Measurements from ENCODE around the gene DCC. TPM values are rescaled to one million over a fixed set of nuclear protein-coding genes. Genes with fewer than 3 reads are reported as not detected.

Gene DCC
- total RNA-seq, 2 donors from 2014 or later, result not detected

GRCh38 chr18:53527365-53527764, 1187.4 kb downstream of the DCC start:
- H3K36me3 Mint-ChIP-seq (ENCODE audit: low read depth), result no peaks in the 10 kb centered on the region
- no peak for ATAC-seq (replicated peaks)
- H3K27ac Mint-ChIP-seq, result no peak overlapping the region
- H3K27me3 Mint-ChIP-seq, result no peaks in the 10 kb centered on the region
- H3K4me1 Mint-ChIP-seq, result no peaks in the 10 kb centered on the region
- H3K9me3 Mint-ChIP-seq, result no peaks in the 10 kb centered on the region
- no peak overlapping the region for H3K4me3 Mint-ChIP-seq

DNA sequence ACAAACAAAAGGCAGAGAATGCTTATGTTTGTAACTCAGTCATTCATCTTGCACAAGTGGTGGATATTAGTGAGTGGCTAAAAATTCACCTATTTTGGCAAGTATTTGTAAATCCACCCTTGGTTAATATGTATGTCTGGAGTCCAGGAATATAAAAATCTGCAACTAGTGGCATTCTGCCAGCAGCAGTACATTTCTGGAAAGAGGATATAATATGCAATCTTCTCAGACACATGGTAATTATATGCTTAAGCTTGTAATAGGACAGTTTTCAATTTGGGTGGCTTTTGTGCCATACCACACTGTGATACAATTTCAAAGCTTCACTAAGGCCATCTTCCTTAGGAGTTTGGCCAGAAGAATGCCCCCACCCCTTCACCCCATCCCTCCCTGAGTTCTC, 1191.2 kb downstream of the DCC start:
- ATAC-seq (replicated peaks), result no peak
- H3K36me3 Mint-ChIP-seq (ENCODE audit: low read depth), result no peaks in the 10 kb centered on the region

GRCh38 chr18:53531896-53532295, 1191.9 kb downstream of the DCC start:
- no peaks in the 10 kb centered on the region for H3K27me3 Mint-ChIP-seq
- H3K36me3 Mint-ChIP-seq (ENCODE audit: low read depth), result no peaks in the 10 kb centered on the region
- H3K4me1 Mint-ChIP-seq, result no peaks in the 10 kb centered on the region
- no peaks in the 10 kb centered on the region for H3K9me3 Mint-ChIP-seq
- H3K4me3 Mint-ChIP-seq, result no peak overlapping the region
- no peak overlapping the region for H3K27ac Mint-ChIP-seq
- no peak for ATAC-seq (replicated peaks)

More for the DNA sequence above, 1191.2 kb downstream of the DCC start:
- Mint-ChIP-seq H3K27ac (no peak overlapping the region), H3K4me3 (no peak overlapping the region), H3K4me1 (no peaks in the 10 kb centered on the region), H3K27me3 (no peaks in the 10 kb centered on the region), H3K9me3 (no peaks in the 10 kb centered on the region)

DNA sequence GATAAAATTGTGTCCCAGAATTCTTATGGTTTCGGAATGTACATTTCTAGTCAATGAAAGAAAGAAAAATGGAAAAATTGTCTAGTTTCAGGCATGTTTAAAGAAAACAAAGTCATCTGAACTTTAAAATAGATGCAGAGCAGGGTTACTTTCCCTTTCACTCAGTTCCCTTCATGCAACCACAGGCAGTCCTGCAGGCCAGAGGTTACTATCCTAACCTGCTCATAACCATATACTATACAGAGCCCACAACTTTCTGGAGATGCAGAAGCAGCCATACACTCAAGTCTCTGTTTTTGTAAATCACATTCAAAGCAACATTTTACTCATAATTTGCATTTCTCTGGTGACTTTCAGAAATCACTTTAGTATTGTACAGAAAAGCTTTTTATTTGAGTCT, 1194.2 kb downstream of the DCC start:
- Mint-ChIP-seq H3K36me3 (ENCODE audit: low read depth) (no peaks in the 10 kb centered on the region), H3K4me1 (no peaks in the 10 kb centered on the region), H3K27ac (no peak overlapping the region), H3K27me3 (no peaks in the 10 kb centered on the region), H3K9me3 (no peaks in the 10 kb centered on the region), H3K4me3 (no peak overlapping the region)
- ATAC-seq (replicated peaks), result no peak

DNA sequence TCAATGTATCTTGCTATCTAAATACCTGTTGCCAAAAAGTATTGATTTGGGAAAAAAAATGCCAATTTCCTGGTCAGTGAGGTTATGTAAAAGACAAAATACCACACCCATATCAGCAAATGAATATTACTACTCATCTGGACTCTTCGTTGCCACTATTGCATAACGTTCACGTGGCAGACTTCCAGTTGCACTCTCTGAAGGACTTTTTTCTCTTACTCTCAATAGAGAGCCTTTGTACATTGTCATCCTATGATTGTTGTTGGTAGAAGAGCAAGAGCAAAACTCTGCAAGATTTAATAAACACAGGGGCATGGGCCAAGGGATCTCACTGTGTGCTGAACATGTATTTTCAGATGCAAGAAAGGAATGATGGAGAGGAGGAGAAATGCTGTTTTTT, 1194.7 kb downstream of the DCC start:
- H3K4me3 Mint-ChIP-seq, result no peak overlapping the region
- no peak for ATAC-seq (replicated peaks)
- H3K9me3 Mint-ChIP-seq, result no peaks in the 10 kb centered on the region
- no peak overlapping the region for H3K27ac Mint-ChIP-seq
- H3K27me3 Mint-ChIP-seq, result no peaks in the 10 kb centered on the region
- no peaks in the 10 kb centered on the region for H3K4me1 Mint-ChIP-seq
- H3K36me3 Mint-ChIP-seq (ENCODE audit: low read depth), result no peaks in the 10 kb centered on the region

DNA sequence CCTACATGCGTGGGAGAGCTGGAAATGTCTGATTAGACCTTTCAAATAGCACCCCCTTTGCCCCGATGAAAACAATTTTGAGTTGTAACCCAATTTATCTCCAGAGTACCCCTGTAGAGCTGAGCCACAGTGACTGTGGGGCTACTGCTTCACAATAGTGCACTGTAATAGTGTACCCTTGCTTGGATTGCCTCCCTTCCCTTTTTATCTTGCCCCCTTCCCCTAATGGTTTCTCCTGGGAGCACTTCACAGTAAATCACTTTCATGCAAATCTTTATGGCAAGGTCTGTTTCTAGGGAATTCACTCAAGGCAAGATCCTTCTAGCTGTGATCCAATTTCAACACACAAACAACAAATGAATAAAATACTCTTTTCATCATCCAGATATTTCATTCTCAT, 1196.9 kb downstream of the DCC start:
- Mint-ChIP-seq H3K36me3 (ENCODE audit: low read depth) (no peaks in the 10 kb centered on the region), H3K4me3 (no peak overlapping the region), H3K4me1 (no peaks in the 10 kb centered on the region), H3K9me3 (no peaks in the 10 kb centered on the region), H3K27me3 (no peaks in the 10 kb centered on the region), H3K27ac (no peak overlapping the region)
- ATAC-seq (replicated peaks), result no peak

DNA sequence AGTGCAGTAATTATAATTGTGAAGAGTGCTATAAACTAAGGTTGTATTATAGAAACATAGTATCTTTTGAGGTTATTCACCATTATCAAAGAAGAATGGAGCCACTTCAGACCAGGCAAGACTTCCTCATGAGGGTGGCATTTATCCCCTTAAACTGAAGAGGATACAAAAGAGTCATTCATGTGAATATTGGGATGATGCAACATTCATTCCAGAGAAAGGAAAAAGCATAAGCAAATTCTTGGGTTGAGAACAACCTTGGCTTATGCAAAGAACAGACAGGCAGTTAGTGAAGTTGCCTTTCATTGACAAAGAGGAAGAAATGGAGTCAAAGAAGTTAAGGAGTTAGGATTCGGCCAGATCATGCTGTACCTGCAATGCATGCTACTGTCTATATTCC, 1201.9 kb downstream of the DCC start:
- Mint-ChIP-seq H3K27me3 (no peaks in the 10 kb centered on the region), H3K4me1 (no peaks in the 10 kb centered on the region), H3K9me3 (no peaks in the 10 kb centered on the region), H3K36me3 (ENCODE audit: low read depth) (no peaks in the 10 kb centered on the region), H3K27ac (no peak overlapping the region), H3K4me3 (no peak overlapping the region)
- ATAC-seq (replicated peaks), result no peak

DNA sequence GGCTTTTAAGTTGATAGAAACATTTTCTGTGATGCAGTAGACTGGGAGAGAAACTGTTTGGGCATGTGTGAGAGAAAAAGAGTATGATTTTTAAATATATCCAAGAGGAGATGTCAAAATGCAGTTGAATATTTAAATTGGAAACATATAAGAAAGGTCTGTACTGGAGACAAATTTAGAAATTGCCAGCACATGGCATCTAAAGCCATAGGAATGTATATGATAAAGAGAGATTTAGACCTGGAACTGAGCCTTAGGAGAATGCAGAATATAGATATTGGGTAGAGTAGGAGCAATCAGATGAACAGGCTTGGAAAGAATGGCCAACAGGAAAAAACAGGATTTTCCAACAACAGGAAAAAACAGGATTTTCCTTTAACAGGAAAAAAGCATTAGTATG, 1203.7 kb downstream of the DCC start:
- H3K27ac Mint-ChIP-seq, result no peak overlapping the region
- H3K4me3 Mint-ChIP-seq, result no peak overlapping the region

GRCh38 chr18:53544917-53545316, 1204.9 kb downstream of the DCC start:
- H3K4me3 Mint-ChIP-seq, result no peak overlapping the region
- no peaks in the 10 kb centered on the region for H3K4me1 Mint-ChIP-seq
- no peaks in the 10 kb centered on the region for H3K9me3 Mint-ChIP-seq
- no peak overlapping the region for H3K27ac Mint-ChIP-seq
- no peaks in the 10 kb centered on the region for H3K27me3 Mint-ChIP-seq
- no peak for ATAC-seq (replicated peaks)
- H3K36me3 Mint-ChIP-seq (ENCODE audit: low read depth), result no peaks in the 10 kb centered on the region

More for the DNA sequence above, 1203.7 kb downstream of the DCC start:
- Mint-ChIP-seq H3K4me1 (no peaks in the 10 kb centered on the region), H3K27me3 (no peaks in the 10 kb centered on the region), H3K36me3 (ENCODE audit: low read depth) (no peaks in the 10 kb centered on the region), H3K9me3 (no peaks in the 10 kb centered on the region)
- ATAC-seq (replicated peaks), result no peak

DNA sequence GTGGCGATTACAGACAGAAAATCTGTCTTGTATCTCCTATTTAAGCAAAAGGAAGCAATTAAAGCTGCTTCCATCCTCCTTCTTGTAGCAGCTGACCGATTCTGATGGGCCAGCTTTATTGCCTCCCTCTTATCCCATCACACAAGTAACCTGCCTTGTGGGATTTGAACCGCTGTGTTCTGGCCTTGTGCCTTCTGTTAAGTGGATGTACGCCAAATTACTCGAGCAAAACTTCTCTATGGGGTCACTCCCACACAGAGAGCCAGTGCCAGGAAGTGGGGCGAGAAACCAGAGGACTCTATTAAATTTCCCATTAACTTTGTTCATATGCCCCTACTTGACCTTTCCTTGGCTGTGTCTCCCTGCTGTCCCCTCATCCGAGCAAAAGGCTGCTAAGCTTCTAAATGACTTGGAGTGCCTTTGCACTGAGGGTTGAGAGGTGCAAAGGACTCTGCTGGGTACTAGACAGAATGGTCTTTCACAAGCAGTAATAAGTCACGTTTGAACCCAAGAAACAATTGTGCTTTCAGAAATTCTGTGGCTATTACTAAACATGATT, 1212.0 kb downstream of the DCC start:
- no peak overlapping the region for H3K4me3 Mint-ChIP-seq
- no peaks in the 10 kb centered on the region for H3K9me3 Mint-ChIP-seq
- H3K4me1 Mint-ChIP-seq, result no peaks in the 10 kb centered on the region
- H3K27me3 Mint-ChIP-seq, result no peaks in the 10 kb centered on the region
- no peak for ATAC-seq (replicated peaks)
- no peak overlapping the region for H3K27ac Mint-ChIP-seq
- no peaks in the 10 kb centered on the region for H3K36me3 Mint-ChIP-seq (ENCODE audit: low read depth)

DNA sequence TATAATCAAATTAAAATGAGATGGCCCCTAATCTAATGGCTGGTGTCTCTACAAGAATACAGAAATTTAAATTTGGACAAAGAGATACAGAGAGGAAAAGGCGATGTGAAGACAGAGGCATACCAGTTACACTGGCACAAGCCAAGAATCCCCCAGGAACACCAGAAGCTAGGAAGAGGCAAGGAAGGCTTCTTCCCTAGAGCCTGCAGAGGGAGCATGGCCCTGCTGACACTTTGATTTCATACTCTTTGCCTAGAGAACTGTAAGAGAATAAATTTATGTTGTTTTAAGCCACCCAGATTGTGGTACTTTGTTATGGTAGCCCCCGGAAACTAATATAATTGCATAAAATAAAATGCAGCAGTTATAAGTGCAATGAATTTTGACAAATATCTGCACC, 1213.0 kb downstream of the DCC start:
- Mint-ChIP-seq H3K4me3 (no peak overlapping the region), H3K9me3 (no peaks in the 10 kb centered on the region), H3K36me3 (ENCODE audit: low read depth) (no peaks in the 10 kb centered on the region), H3K4me1 (no peaks in the 10 kb centered on the region), H3K27me3 (no peaks in the 10 kb centered on the region), H3K27ac (no peak overlapping the region)
- no peak for ATAC-seq (replicated peaks)

- Mint-ChIP-seq H3K27me3 (no peaks in the 10 kb centered on the region), H3K4me3 (no peak overlapping the region), H3K36me3 (ENCODE audit: low read depth) (no peaks in the 10 kb centered on the region), H3K4me1 (no peaks in the 10 kb centered on the region), H3K9me3 (no peaks in the 10 kb centered on the region), H3K27ac (no peak overlapping the region)
- no peak for ATAC-seq (replicated peaks)
Measured at GRCh38 chr18:53556450-53556849, 1216.5 kb downstream of the DCC start.

- no peak overlapping the region for H3K4me3 Mint-ChIP-seq
- no peaks in the 10 kb centered on the region for H3K27me3 Mint-ChIP-seq
- no peaks in the 10 kb centered on the region for H3K4me1 Mint-ChIP-seq
- no peak overlapping the region for H3K27ac Mint-ChIP-seq
- no peaks in the 10 kb centered on the region for H3K36me3 Mint-ChIP-seq (ENCODE audit: low read depth)
- H3K9me3 Mint-ChIP-seq, result no peaks in the 10 kb centered on the region
- no peak for ATAC-seq (replicated peaks)
Measured at GRCh38 chr18:53560546-53560945, 1220.5 kb downstream of the DCC start.

DNA sequence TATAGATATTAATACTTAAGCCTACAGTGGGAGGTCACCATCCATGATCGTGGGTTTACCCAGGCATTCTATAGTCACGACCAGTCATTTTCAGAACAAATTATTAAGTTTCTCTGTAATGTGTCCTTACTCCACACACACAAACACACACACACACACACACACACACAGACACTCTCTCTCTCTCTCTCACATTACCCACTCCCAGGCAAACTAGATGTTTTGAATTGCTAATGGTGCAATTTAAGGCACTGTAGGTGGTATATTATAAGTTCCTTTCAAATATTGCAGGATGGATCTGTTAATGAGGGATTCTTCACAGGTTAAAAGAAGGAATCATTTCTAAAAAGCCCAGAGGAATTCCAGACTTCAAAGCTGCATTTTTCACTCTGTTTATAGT, 1226.6 kb downstream of the DCC start:
- no peaks in the 10 kb centered on the region for H3K9me3 Mint-ChIP-seq

DNA sequence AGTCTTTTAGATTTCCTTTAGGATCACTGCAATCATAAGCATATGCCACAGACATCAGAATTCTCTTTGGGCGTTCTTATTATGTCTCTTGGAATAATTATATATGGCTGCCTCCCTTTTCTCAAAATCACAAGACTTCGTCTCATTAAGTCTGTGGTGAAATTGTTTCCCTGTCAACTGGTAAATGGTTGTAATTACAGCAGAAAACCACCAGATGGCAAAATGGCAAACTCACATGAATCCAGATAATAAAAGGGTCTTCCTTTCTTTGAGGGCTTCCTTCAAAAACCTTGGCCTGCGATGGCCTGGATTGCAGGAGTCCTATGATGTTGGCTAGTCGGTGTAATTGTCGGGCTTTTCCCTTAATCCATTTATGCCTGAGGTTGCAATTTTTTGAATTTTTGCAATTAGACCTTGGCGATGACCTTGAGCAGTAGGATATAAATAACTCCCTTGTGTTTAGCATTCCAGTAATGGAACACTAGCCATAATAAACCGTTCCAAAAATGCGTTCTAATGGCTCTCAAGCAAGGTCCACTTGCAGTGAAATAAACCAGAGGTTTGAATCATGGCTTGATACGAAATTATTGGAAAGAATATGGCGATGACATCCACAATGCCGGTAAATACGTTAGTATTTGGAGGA, 1228.1 kb downstream of the DCC start:
- H3K36me3 Mint-ChIP-seq (ENCODE audit: low read depth), result no peaks in the 10 kb centered on the region
- H3K27me3 Mint-ChIP-seq, result no peaks in the 10 kb centered on the region
- no peak overlapping the region for H3K4me3 Mint-ChIP-seq
- no peaks in the 10 kb centered on the region for H3K4me1 Mint-ChIP-seq
- H3K9me3 Mint-ChIP-seq, result no peaks in the 10 kb centered on the region
- H3K27ac Mint-ChIP-seq, result no peak overlapping the region
- no peak for ATAC-seq (replicated peaks)

More for the DNA sequence above, 1226.6 kb downstream of the DCC start:
- ATAC-seq (replicated peaks), result no peak
- Mint-ChIP-seq H3K4me3 (no peak overlapping the region), H3K36me3 (ENCODE audit: low read depth) (no peaks in the 10 kb centered on the region), H3K27ac (no peak overlapping the region), H3K27me3 (no peaks in the 10 kb centered on the region), H3K4me1 (no peaks in the 10 kb centered on the region)
